Measurements from ENCODE around the gene FADS3. TPM values are rescaled to one million over a fixed set of nuclear protein-coding genes. Genes with fewer than 3 reads are reported as not detected.

The FADS3 gene
- total and polyA plus RNA-seq, 2 donors (not counting 1 experiment from before 2014, with no cell fraction given): 79.9 to 224 TPM

DNA sequence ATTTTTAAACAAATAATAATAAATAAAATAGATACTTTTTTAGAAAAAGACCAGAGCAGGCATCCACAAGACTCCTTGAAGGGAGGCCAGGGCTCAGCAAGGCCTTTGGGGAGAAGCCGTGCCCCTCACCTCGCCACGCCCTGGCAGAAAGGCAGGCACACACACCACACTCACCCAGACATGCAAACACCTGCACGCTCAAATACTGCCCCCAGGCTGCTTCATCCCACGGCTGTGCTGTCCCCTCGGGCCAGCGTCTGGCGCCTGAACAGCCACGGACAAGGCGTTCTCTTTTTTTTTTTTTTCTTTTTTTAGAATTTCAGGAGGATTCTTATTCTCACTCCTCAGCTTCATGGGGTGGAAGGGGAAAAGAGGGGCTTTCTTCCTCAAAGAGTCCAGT is 1.5 kb downstream of the FADS3 start:
- Histone ChIP-seq H3K27ac (ENCODE audit: insufficient read depth, low read length) (no peak overlapping the region), H3K4me1 (ENCODE audit: control insufficient read depth, extremely low read depth, insufficient read depth, low read length) (peaks cover 3% of the 10 kb centered on the region), H3K27me3 (ENCODE audit: control insufficient read depth, insufficient read depth, low read length) (no peaks in the 10 kb centered on the region), H3K9ac (ENCODE audit: insufficient read depth, low read length) (no peak overlapping the region), H2AFZ (ENCODE audit: low read length) (no peak overlapping the region), H3K36me3 (ENCODE audit: control insufficient read depth, insufficient read depth, low read length) (peaks cover 2% of the 10 kb centered on the region), H4K20me1 (ENCODE audit: control insufficient read depth, extremely low read depth, insufficient read depth, low read length) (no peaks in the 10 kb centered on the region), H3K4me2 (ENCODE audit: extremely low read depth, insufficient read depth, low read length) (peak overlapping the region; percentile 91), H3K9me3 (ENCODE audit: control insufficient read depth, insufficient read depth, low read depth, low read length) (no peaks in the 10 kb centered on the region), H3K79me2 (ENCODE audit: control insufficient read depth, insufficient read depth, low read length) (peaks cover 30% of the 10 kb centered on the region), H3K4me3 (replicated peaks in 1 of 4; ENCODE audit: control extremely low read depth in 1 of 4, insufficient read depth in 1 of 4, low read depth in 3 of 4, low read length in 4 of 4) (peak overlapping the region in 3 of 4 experiments; percentile 65 to 93 (median 73))
- DNase-seq (ENCODE audit: low read depth in 2 of 2): no peak
- no peak for TF ChIP-seq CTCF (conservative IDR thresholded peaks at IDR 0.05 in 1 of 2, IDR thresholded peaks at IDR 0.05 in 1 of 2; ENCODE audit: low read depth in 1 of 2, low read length in 2 of 2)
- no peak for TF ChIP-seq EZH2 (IDR thresholded peaks at IDR 0.05; ENCODE audit: low read length, missing control alignments)

DNA sequence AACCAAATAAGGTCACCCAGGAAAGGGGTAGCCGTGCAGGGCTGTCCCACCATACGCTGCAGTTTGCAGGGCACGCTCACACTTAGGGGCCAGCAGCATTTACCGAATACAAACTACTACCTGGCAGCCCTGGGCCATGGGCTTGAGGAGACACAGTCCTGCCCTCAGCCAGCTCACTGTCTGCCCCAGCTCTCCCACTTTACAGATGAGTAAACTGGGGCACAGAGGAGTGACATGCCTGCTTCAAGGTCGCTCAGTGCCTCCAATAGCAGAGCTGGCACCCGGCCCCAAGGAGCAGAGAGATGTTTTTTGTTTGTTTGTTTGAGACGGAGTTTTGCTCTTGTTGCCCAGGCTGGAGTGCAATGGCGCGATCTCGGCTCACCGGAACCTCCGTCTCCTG is 2.8 kb downstream of the FADS3 start:
- no peaks in the 10 kb centered on the region for H3K9me3 ChIP-seq (ENCODE audit: control insufficient read depth, insufficient read depth, low read depth, low read length)
- no peaks in the 10 kb centered on the region for H3K27me3 ChIP-seq (ENCODE audit: control insufficient read depth, insufficient read depth, low read length)
- H3K79me2 ChIP-seq (ENCODE audit: control insufficient read depth, insufficient read depth, low read length): peaks cover 30% of the 10 kb centered on the region
- no peak for TF ChIP-seq EZH2 (IDR thresholded peaks at IDR 0.05; ENCODE audit: low read length, missing control alignments)
- no peak for TF ChIP-seq CTCF (conservative IDR thresholded peaks at IDR 0.05 in 1 of 2, IDR thresholded peaks at IDR 0.05 in 1 of 2; ENCODE audit: low read depth in 1 of 2, low read length in 2 of 2)
- H4K20me1 ChIP-seq (ENCODE audit: control insufficient read depth, extremely low read depth, insufficient read depth, low read length): no peaks in the 10 kb centered on the region
- peaks cover 2% of the 10 kb centered on the region for H3K36me3 ChIP-seq (ENCODE audit: control insufficient read depth, insufficient read depth, low read length)
- no peak overlapping the region for H3K9ac ChIP-seq (ENCODE audit: insufficient read depth, low read length)
- no peak overlapping the region for H3K4me2 ChIP-seq (ENCODE audit: extremely low read depth, insufficient read depth, low read length)
- DNase-seq (ENCODE audit: low read depth in 2 of 2): no peak
- peaks cover 3% of the 10 kb centered on the region for H3K4me1 ChIP-seq (ENCODE audit: control insufficient read depth, extremely low read depth, insufficient read depth, low read length)
- peak overlapping the region; percentile 64 for H3K27ac ChIP-seq (ENCODE audit: insufficient read depth, low read length)
- H3K4me3 ChIP-seq (replicated peaks in 1 of 4; ENCODE audit: control extremely low read depth in 1 of 4, insufficient read depth in 1 of 4, low read depth in 3 of 4, low read length in 4 of 4): no peak overlapping the region
- H2AFZ ChIP-seq (ENCODE audit: low read length): no peak overlapping the region

DNA sequence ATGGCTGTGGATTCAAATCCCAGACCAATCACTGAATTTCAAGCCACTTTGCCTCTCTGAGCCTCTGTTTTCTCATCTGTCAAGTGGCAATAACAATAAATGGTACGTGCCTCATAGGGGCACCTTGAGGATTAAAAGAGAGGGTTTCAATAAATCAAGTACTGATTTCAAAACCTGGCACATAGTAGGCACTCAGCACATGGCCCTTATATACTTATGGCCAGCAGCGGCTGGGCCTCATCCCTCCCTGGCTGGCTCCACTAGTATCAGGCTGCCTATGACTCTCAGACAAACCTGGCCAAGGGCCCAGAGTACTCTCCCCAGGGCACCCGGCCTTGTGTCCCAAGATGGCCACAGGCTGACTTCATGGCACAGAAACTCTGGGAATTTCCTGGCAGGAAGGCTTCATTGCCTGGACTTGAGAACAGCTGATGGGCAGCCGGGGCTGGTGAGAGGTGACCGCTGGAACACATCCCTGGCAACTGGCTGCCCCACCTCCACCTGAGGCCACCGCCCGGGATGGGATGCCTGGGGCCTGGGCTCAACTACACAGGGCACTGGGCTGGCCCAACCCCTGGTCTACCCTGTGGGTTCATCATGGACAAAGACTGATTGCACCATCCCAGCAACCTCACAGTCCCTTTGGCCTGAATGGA is 3.4 kb downstream of the FADS3 start:
- Histone ChIP-seq H3K9ac (ENCODE audit: insufficient read depth, low read length) (no peak overlapping the region), H3K27me3 (ENCODE audit: control insufficient read depth, insufficient read depth, low read length) (no peaks in the 10 kb centered on the region), H3K79me2 (ENCODE audit: control insufficient read depth, insufficient read depth, low read length) (peaks cover 34% of the 10 kb centered on the region), H3K4me2 (ENCODE audit: extremely low read depth, insufficient read depth, low read length) (no peak overlapping the region), H4K20me1 (ENCODE audit: control insufficient read depth, extremely low read depth, insufficient read depth, low read length) (no peaks in the 10 kb centered on the region), H3K27ac (ENCODE audit: insufficient read depth, low read length) (peak overlapping the region; percentile 64), H3K9me3 (ENCODE audit: control insufficient read depth, insufficient read depth, low read depth, low read length) (no peaks in the 10 kb centered on the region), H3K4me3 (replicated peaks in 1 of 4; ENCODE audit: control extremely low read depth in 1 of 4, insufficient read depth in 1 of 4, low read depth in 3 of 4, low read length in 4 of 4) (no peak overlapping the region), H2AFZ (ENCODE audit: low read length) (no peak overlapping the region), H3K4me1 (ENCODE audit: control insufficient read depth, extremely low read depth, insufficient read depth, low read length) (peaks cover 3% of the 10 kb centered on the region), H3K36me3 (ENCODE audit: control insufficient read depth, insufficient read depth, low read length) (peaks cover 2% of the 10 kb centered on the region)
- TF ChIP-seq EZH2 (IDR thresholded peaks at IDR 0.05; ENCODE audit: low read length, missing control alignments): no peak
- DNase-seq (ENCODE audit: low read depth in 2 of 2): peak; percentile 86 to 93

All from fibroblast of lung (primary cell).